Astrocyte (in vitro differentiated cells and primary cell): Measurements from ENCODE around the gene CREM. TPM values are rescaled to one million over a fixed set of nuclear protein-coding genes. Genes with fewer than 3 reads are reported as not detected.

ENCODE experiments used
- DNase-seq: peaks from one replicate; pipeline ENCODE4 v3.0.0-alpha.2; 2010; ENCODE audit warnings: low read depth
- FAIRE-seq: peaks from 2 replicates; lab custom pipeline; 2011; peaks lifted over from hg19 to GRCh38; lab: Jason Lieb, UNC
- H2AFZ ChIP-seq: 2 replicates; pipeline ENCODE4 v1.6.0; 2012; ENCODE audit warnings: low read depth, low read length, inconsistent platforms
- H3K27ac ChIP-seq: 2 replicates; pipeline ENCODE4 v1.5.1; 2011; ENCODE audit warnings: low read depth, low read length, inconsistent platforms
- H3K27me3 ChIP-seq: 2 replicates; pipeline ENCODE4 v1.6.0; 2011; ENCODE audit warnings: low read length, inconsistent platforms; ENCODE audit not compliant: insufficient read depth
- H3K36me3 ChIP-seq: 2 replicates; pipeline ENCODE4 v1.5.1; 2011; ENCODE audit warnings: low read length, inconsistent platforms; ENCODE audit not compliant: insufficient read depth
- H3K4me1 ChIP-seq: 2 replicates; pipeline ENCODE4 v1.5.1; 2011; ENCODE audit warnings: low read length, inconsistent platforms; ENCODE audit not compliant: insufficient read depth
- H3K4me2 ChIP-seq: 2 replicates; pipeline ENCODE4 v1.6.0; 2012; ENCODE audit warnings: low read length, inconsistent platforms
- H3K4me3 ChIP-seq: 2 replicates; pipeline ENCODE4 v1.5.1; 2011; ENCODE audit warnings: low read depth, mild to moderate bottlenecking, low read length, inconsistent platforms; ENCODE audit not compliant: insufficient read depth
- H3K79me2 ChIP-seq: 2 replicates; pipeline ENCODE4 v1.6.0; 2012; ENCODE audit warnings: mild to moderate bottlenecking, low read length, inconsistent platforms; ENCODE audit not compliant: insufficient read depth
- H3K9ac ChIP-seq: 2 replicates; pipeline ENCODE4 v1.6.0; 2012; ENCODE audit warnings: mild to moderate bottlenecking, low read length, inconsistent platforms
- H3K9me3 ChIP-seq: 2 replicates; pipeline ENCODE4 v1.5.1; 2012; ENCODE audit warnings: low read depth, mild to moderate bottlenecking, low read length, inconsistent platforms; ENCODE audit not compliant: insufficient read depth
- H4K20me1 ChIP-seq: 2 replicates; pipeline ENCODE4 v1.6.0; 2012; ENCODE audit warnings: low read length, inconsistent platforms; ENCODE audit not compliant: insufficient read depth
- H3K27ac Mint-ChIP-seq: one replicate; pipeline ENCODE4 v1.8.0; 2021; ENCODE audit warnings: mild to moderate bottlenecking, mixed read lengths; ENCODE audit not compliant: unreplicated experiment
- H3K27me3 Mint-ChIP-seq: one replicate; pipeline ENCODE4 v1.8.0; 2021; ENCODE audit warnings: low read depth, mixed read lengths; ENCODE audit not compliant: unreplicated experiment
- H3K36me3 Mint-ChIP-seq: one replicate; pipeline ENCODE4 v1.8.0; 2021; ENCODE audit warnings: low read depth, mixed read lengths; ENCODE audit not compliant: unreplicated experiment
- H3K4me1 Mint-ChIP-seq: one replicate; pipeline ENCODE4 v1.8.0; 2021; ENCODE audit warnings: low read depth, mixed read lengths; ENCODE audit not compliant: unreplicated experiment
- H3K4me3 Mint-ChIP-seq: one replicate; pipeline ENCODE4 v1.8.0; 2021; ENCODE audit warnings: mild to moderate bottlenecking, moderate library complexity, mixed read lengths; ENCODE audit not compliant: unreplicated experiment
- H3K9me3 Mint-ChIP-seq: one replicate; pipeline ENCODE4 v1.8.0; 2021; ENCODE audit warnings: mild to moderate bottlenecking, mixed read lengths; ENCODE audit not compliant: unreplicated experiment
- CTCF ChIP-seq: IDR thresholded peaks from 2 replicates; pipeline ENCODE4 v1.5.1; 2011; ENCODE audit warnings: low read depth, mild to moderate bottlenecking, inconsistent platforms, low read length, moderate library complexity; ENCODE audit not compliant: insufficient read depth
- EZH2 ChIP-seq: IDR thresholded peaks from 2 replicates; pipeline ENCODE4 v1.6.1; 2012; ENCODE audit warnings: mild to moderate bottlenecking, low read length, inconsistent platforms; ENCODE audit not compliant: insufficient read depth
- total RNA-seq: library from RNA; stranded (reverse); gene quantifications from 2 replicates; pipeline ENCODE4 v1.2.1, GENCODE V29; 2021

The CREM gene
- total RNA-seq, 1 donor from 2014 or later: 38.3 TPM

GRCh38 chr10:35150308-35150707 is 23.7 kb downstream of the CREM start:
- no peaks in the 10 kb centered on the region for H3K79me2 ChIP-seq
- DNase-seq (no peak), FAIRE-seq (no peak)
- no peaks in the 10 kb centered on the region for H3K36me3 ChIP-seq
- Mint-ChIP-seq H3K27ac (peak overlapping the region; percentile 21), H3K36me3 (peaks cover 1% of the 10 kb centered on the region), H3K9me3 (no peaks in the 10 kb centered on the region), H3K4me3 (no peak overlapping the region), H3K4me1 (peaks cover 8% of the 10 kb centered on the region), H3K27me3 (no peaks in the 10 kb centered on the region)
- H3K4me2 ChIP-seq: no peak overlapping the region
- no peak overlapping the region for H3K9ac ChIP-seq
- H3K9me3 ChIP-seq: no peaks in the 10 kb centered on the region
- no peaks in the 10 kb centered on the region for H3K27me3 ChIP-seq
- no peaks in the 10 kb centered on the region for H3K4me1 ChIP-seq
- H4K20me1 ChIP-seq: no peaks in the 10 kb centered on the region
- no peak overlapping the region for H3K4me3 ChIP-seq
- no peak for TF ChIP-seq CTCF
- no peak overlapping the region for H3K27ac ChIP-seq
- H2AFZ ChIP-seq: no peak overlapping the region

- Mint-ChIP-seq H3K36me3 (peaks cover 4% of the 10 kb centered on the region), H3K4me3 (no peak overlapping the region), H3K27ac (no peak overlapping the region), H3K27me3 (no peaks in the 10 kb centered on the region), H3K9me3 (no peaks in the 10 kb centered on the region), H3K4me1 (peaks cover 8% of the 10 kb centered on the region)
- H3K27me3 ChIP-seq: no peaks in the 10 kb centered on the region
- no peak overlapping the region for H3K4me2 ChIP-seq
- no peak for FAIRE-seq
- H3K9ac ChIP-seq: no peak overlapping the region
- no peak overlapping the region for H3K4me3 ChIP-seq
- no peaks in the 10 kb centered on the region for H3K9me3 ChIP-seq
- H3K79me2 ChIP-seq: no peaks in the 10 kb centered on the region
- no peaks in the 10 kb centered on the region for H4K20me1 ChIP-seq
- DNase-seq: no peak
- no peak overlapping the region for H3K27ac ChIP-seq
- H3K36me3 ChIP-seq: no peaks in the 10 kb centered on the region
- TF ChIP-seq EZH2 (no peak), CTCF (no peak)
- no peak overlapping the region for H2AFZ ChIP-seq
- H3K4me1 ChIP-seq: no peaks in the 10 kb centered on the region
These were observed 26.3 kb downstream of the CREM start for GRCh38 chr10:35152992-35153391.

GRCh38 chr10:35153716-35154115 is 27.1 kb downstream of the CREM start:
- no peak overlapping the region for H3K27ac ChIP-seq
- no peak overlapping the region for H2AFZ ChIP-seq
- H3K79me2 ChIP-seq: no peaks in the 10 kb centered on the region
- no peaks in the 10 kb centered on the region for H3K27me3 Mint-ChIP-seq
- no peaks in the 10 kb centered on the region for H3K9me3 ChIP-seq
- TF ChIP-seq CTCF: no peak
- TF ChIP-seq EZH2: no peak
- no peak overlapping the region for H3K4me3 ChIP-seq
- no peaks in the 10 kb centered on the region for H4K20me1 ChIP-seq
- no peak overlapping the region for H3K9ac ChIP-seq
- H3K4me1 Mint-ChIP-seq: peaks cover 8% of the 10 kb centered on the region
- no peaks in the 10 kb centered on the region for H3K27me3 ChIP-seq
- H3K4me2 ChIP-seq: no peak overlapping the region
- H3K9me3 Mint-ChIP-seq: no peaks in the 10 kb centered on the region
- H3K27ac Mint-ChIP-seq: no peak overlapping the region
- FAIRE-seq (no peak), DNase-seq (no peak)
- no peaks in the 10 kb centered on the region for H3K36me3 ChIP-seq
- H3K36me3 Mint-ChIP-seq: peaks cover 4% of the 10 kb centered on the region
- H3K4me1 ChIP-seq: no peaks in the 10 kb centered on the region
- H3K4me3 Mint-ChIP-seq: no peak overlapping the region
